HepG2 (cell line): ENCODE measurements around the gene SLC9A8. TPM values are rescaled to one million over a fixed set of nuclear protein-coding genes. Genes with fewer than 3 reads are reported as not detected.

Experiments used
- CSRNP1 ChIP-seq: sonication (generic); formaldehyde crosslinking; IDR thresholded peaks from 2 replicates; pipeline ENCODE4 v1.8.1; 2023; ENCODE audit warnings: mild to moderate bottlenecking, missing genetic modification reagents
- KDM4B ChIP-seq: sonication (generic); formaldehyde crosslinking; IDR thresholded peaks from 2 replicates; pipeline ENCODE4 v1.4.0; 2020; ENCODE audit warnings: missing genetic modification reagents
- MAF1 ChIP-seq: sonication (generic); formaldehyde crosslinking; IDR thresholded peaks from 2 replicates; pipeline ENCODE4 v1.5.0; 2020; ENCODE audit warnings: missing genetic modification reagents, borderline replicate concordance
- MIER2 ChIP-seq: IDR thresholded peaks from 2 replicates; pipeline ENCODE4 v1.6.1; 2016; ENCODE audit warnings: missing biosample characterization, missing genetic modification reagents
- NFKB2 ChIP-seq: sonication (generic); formaldehyde crosslinking; IDR thresholded peaks from 2 replicates; pipeline ENCODE4 v1.4.0; 2020; ENCODE audit warnings: missing genetic modification reagents, borderline replicate concordance
- NFYB ChIP-seq: sonication (generic); formaldehyde crosslinking; IDR thresholded peaks from 2 replicates; pipeline ENCODE4 v1.4.0; 2020; ENCODE audit warnings: missing genetic modification reagents
- PHF8 ChIP-seq: sonication (generic); formaldehyde crosslinking; IDR thresholded peaks from 2 replicates; pipeline ENCODE4 v1.5.0; 2020; ENCODE audit warnings: missing genetic modification reagents
- PRMT3 ChIP-seq: sonication (generic); formaldehyde crosslinking; IDR thresholded peaks from 2 replicates; pipeline ENCODE4 v1.8.1; 2022; ENCODE audit warnings: low read depth, mild to moderate bottlenecking, moderate library complexity, missing genetic modification reagents, borderline replicate concordance
- REL ChIP-seq: sonication (generic); formaldehyde crosslinking; conservative IDR thresholded peaks from 2 replicates; pipeline ENCODE4 v1.8.0; 2022; ENCODE audit warnings: mild to moderate bottlenecking, missing genetic modification reagents, moderate library complexity
- SALL2 ChIP-seq: sonication (generic); formaldehyde crosslinking; IDR thresholded peaks from 2 replicates; pipeline ENCODE4 v1.8.1; 2023; ENCODE audit warnings: mild to moderate bottlenecking, missing genetic modification reagents, inconsistent platforms
- SOX5 ChIP-seq: IDR thresholded peaks from 2 replicates; pipeline ENCODE4 v1.6.1; 2016; ENCODE audit warnings: borderline replicate concordance
- ZNF513 ChIP-seq: sonication (generic); formaldehyde crosslinking; conservative IDR thresholded peaks from 2 replicates; pipeline ENCODE4 v1.5.0; 2020; ENCODE audit warnings: missing genetic modification reagents
- polyA plus RNA-seq, 8 experiments: library from polyadenylated mRNA; depleted of rRNA in 3 of 8; stranded (reverse) in 7 of 8; unstranded in 1 of 8; fragments of >200 nt; fragmentation: Illumina TruSeq in 4 of 8; extraction: Trizol in 4 of 8; gene quantifications; 2 replicates each; pipeline versions ENCODE4 v1.2.1 to v1.2.3, GENCODE V29; 2011 to 2016; ENCODE audit warnings: low read depth in 4 of 8, missing spikeins in 1 of 8, mixed read lengths in 1 of 8; ENCODE audit not compliant: insufficient read depth in 1 of 8
- total RNA-seq, 5 experiments: library from RNA; depleted of rRNA; stranded (reverse); fragments of >200 nt; fragmentation: Illumina TruSeq; extraction: Trizol; gene quantifications; 2 replicates each; pipeline ENCODE4 v1.2.3, GENCODE V29; 2016; ENCODE audit warnings: low read depth in 1 of 5
- TF ChIP-seq, protein P1 (sequence below), 2 experiments: sonication (generic) in 1 of 2; formaldehyde crosslinking in 1 of 2; IDR thresholded peaks; 2 replicates each; pipeline versions ENCODE4 v1.6.1 to v1.9.0; 2014 to 2022; ENCODE audit warnings: antibody characterized with exemption in 1 of 2, borderline replicate concordance in 1 of 2, inconsistent platforms in 1 of 2, low read depth in 1 of 2, missing genetic modification reagents in 1 of 2
- TF ChIP-seq, protein P2 (sequence below), 2 experiments: fragments of 450-650 bp in 1 of 2; sonication (generic) in 1 of 2; formaldehyde crosslinking; IDR thresholded peaks; 2 replicates each; pipeline versions ENCODE4 v1.5.0 to v1.8.0; 2020 to 2022; ENCODE audit warnings: mild to moderate bottlenecking in 1 of 2, missing genetic modification reagents in 1 of 2
- TF ChIP-seq, protein P3 (sequence below): sonication (generic); IDR thresholded peaks from 2 replicates; pipeline ENCODE4 v1.6.1; 2016; ENCODE audit warnings: low read depth, borderline replicate concordance

Gene SLC9A8
- total and polyA plus RNA-seq, 2 of the 13 experiments (the other 11 are each of a cell fraction or from before 2014, with no cell fraction given): 4.1 to 7.4 TPM

DNA sequence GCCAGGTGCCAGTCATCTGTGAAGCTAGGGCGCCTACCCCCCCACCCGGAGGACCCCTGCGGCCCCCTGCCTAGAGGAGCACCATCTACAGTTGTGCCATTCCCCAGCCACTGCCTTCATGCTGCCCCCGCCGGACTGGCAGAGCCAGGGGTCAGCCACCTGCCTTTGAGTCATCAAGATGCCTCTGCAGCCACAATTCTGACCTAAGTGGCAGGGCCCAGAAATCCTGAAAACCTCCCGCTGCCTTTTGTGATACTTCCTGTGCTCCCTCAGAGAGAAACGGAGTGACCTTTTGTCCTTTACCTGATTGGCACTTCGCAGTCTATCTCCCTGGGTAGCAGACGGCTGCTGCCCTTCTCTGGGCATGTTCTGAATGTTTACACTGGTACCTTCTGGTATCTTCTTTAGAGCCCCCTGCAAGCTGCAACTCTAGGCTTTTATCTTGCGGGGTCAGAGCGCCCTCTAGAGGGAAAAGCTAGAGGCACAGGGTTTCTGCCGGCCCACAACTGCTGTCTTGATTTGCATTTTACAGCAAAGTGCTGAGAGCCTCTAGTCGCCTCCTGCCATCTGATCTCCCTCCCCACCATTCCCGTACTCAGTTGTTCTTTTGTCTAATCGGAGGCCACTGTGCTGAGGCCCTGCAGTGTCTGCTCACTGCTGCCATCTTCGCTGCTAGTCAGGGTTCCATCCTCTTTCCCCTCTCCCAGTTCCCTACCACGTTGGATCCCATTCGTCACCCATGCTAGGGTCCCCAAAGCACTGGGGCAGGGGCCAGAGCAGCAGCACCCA, 75.8 kb downstream of the SLC9A8 start (continued):
- TF ChIP-seq, protein P1, sequence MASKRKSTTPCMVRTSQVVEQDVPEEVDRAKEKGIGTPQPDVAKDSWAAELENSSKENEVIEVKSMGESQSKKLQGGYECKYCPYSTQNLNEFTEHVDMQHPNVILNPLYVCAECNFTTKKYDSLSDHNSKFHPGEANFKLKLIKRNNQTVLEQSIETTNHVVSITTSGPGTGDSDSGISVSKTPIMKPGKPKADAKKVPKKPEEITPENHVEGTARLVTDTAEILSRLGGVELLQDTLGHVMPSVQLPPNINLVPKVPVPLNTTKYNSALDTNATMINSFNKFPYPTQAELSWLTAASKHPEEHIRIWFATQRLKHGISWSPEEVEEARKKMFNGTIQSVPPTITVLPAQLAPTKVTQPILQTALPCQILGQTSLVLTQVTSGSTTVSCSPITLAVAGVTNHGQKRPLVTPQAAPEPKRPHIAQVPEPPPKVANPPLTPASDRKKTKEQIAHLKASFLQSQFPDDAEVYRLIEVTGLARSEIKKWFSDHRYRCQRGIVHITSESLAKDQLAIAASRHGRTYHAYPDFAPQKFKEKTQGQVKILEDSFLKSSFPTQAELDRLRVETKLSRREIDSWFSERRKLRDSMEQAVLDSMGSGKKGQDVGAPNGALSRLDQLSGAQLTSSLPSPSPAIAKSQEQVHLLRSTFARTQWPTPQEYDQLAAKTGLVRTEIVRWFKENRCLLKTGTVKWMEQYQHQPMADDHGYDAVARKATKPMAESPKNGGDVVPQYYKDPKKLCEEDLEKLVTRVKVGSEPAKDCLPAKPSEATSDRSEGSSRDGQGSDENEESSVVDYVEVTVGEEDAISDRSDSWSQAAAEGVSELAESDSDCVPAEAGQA (IDR thresholded peaks at IDR 0.05; ENCODE audit: low read depth): no peak
- TF ChIP-seq, protein P1 (CRISPR knock-in tag; IDR thresholded peaks at IDR 0.05; ENCODE audit: borderline replicate concordance): no peak
- no peak for TF ChIP-seq NFYB (CRISPR knock-in tag)
- no peak for TF ChIP-seq MAF1
- TF ChIP-seq, protein P2, sequence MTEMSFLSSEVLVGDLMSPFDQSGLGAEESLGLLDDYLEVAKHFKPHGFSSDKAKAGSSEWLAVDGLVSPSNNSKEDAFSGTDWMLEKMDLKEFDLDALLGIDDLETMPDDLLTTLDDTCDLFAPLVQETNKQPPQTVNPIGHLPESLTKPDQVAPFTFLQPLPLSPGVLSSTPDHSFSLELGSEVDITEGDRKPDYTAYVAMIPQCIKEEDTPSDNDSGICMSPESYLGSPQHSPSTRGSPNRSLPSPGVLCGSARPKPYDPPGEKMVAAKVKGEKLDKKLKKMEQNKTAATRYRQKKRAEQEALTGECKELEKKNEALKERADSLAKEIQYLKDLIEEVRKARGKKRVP (CRISPR knock-in tag; IDR thresholded peaks at IDR 0.05): no peak
- TF ChIP-seq CSRNP1: no peak
- no peak for TF ChIP-seq SALL2 (CRISPR knock-in tag)
- TF ChIP-seq KDM4B (CRISPR knock-in tag): no peak
- TF ChIP-seq MIER2: no peak
- TF ChIP-seq ZNF513 (CRISPR knock-in tag): no peak
- TF ChIP-seq, protein P3, sequence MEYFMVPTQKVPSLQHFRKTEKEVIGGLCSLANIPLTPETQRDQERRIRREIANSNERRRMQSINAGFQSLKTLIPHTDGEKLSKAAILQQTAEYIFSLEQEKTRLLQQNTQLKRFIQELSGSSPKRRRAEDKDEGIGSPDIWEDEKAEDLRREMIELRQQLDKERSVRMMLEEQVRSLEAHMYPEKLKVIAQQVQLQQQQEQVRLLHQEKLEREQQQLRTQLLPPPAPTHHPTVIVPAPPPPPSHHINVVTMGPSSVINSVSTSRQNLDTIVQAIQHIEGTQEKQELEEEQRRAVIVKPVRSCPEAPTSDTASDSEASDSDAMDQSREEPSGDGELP: no peak
- no peak for TF ChIP-seq NFKB2 (CRISPR knock-in tag)
- no peak for TF ChIP-seq REL
- no peak for TF ChIP-seq SOX5 (CRISPR knock-in tag)
- TF ChIP-seq PHF8 (CRISPR knock-in tag): no peak
- no peak for TF ChIP-seq PRMT3
